HL-60/S4 treated with retinoic acid at 250 ng/mL for 4 days and 3 days (cell line): ENCODE data around the gene GPR65.

Source experiments
- in situ Hi-C: fragments of 300-500 bp; cut with MboI; formaldehyde crosslinking; loops from 2 replicates; pipeline ENCODE4 v1.7.0; 2022; ENCODE audit warnings: low sequenced_read_pairs

Gene GPR65

GRCh38 chr14:88037325-88037724 lies 32.4 kb downstream of the GPR65 start:
- in situ Hi-C loops: no loop called here

- in situ Hi-C loops: no loop called here
These were observed 34.3 kb downstream of the GPR65 start for GRCh38 chr14:88039197-88039596.

GRCh38 chr14:88040146-88040545 lies 35.2 kb downstream of the GPR65 start:
- in situ Hi-C loops: no loop called here

GRCh38 chr14:88043529-88044443 lies 38.9 kb downstream of the GPR65 start:
- in situ Hi-C loops: no loop called here

GRCh38 chr14:88044444-88044758 lies 39.5 kb downstream of the GPR65 start:
- in situ Hi-C loops: no loop called here

- in situ Hi-C loops: no loop called here
These were observed 40.0 kb downstream of the GPR65 start for GRCh38 chr14:88044776-88045446.

- in situ Hi-C loops: no loop called here
These were observed 40.8 kb downstream of the GPR65 start for GRCh38 chr14:88045705-88046104.

- in situ Hi-C loops: no loop called here
These were observed 43.4 kb downstream of the GPR65 start for GRCh38 chr14:88048351-88048750.

- in situ Hi-C loops: no loop called here
These were observed 44.3 kb downstream of the GPR65 start for GRCh38 chr14:88049266-88049665.

- in situ Hi-C loops: no loop called here
These were observed 45.0 kb downstream of the GPR65 start for GRCh38 chr14:88049936-88050335.

- in situ Hi-C loops: no loop called here
These were observed 55.6 kb downstream of the GPR65 start for GRCh38 chr14:88060576-88060975.

- in situ Hi-C loops: no loop called here
These were observed 58.9 kb downstream of the GPR65 start for GRCh38 chr14:88063811-88064210.
